ENCODE data around the gene UNC93A.
A peak's percentile ranks its signal among the peaks of the same experiment; 100 is the strongest.
"Not testable (repeated sequence)": the region's sequence is repeated elsewhere in the genome, so short reads cannot be mapped to it uniquely, and the experiment has no call there.

UNC93A gene

DNA sequence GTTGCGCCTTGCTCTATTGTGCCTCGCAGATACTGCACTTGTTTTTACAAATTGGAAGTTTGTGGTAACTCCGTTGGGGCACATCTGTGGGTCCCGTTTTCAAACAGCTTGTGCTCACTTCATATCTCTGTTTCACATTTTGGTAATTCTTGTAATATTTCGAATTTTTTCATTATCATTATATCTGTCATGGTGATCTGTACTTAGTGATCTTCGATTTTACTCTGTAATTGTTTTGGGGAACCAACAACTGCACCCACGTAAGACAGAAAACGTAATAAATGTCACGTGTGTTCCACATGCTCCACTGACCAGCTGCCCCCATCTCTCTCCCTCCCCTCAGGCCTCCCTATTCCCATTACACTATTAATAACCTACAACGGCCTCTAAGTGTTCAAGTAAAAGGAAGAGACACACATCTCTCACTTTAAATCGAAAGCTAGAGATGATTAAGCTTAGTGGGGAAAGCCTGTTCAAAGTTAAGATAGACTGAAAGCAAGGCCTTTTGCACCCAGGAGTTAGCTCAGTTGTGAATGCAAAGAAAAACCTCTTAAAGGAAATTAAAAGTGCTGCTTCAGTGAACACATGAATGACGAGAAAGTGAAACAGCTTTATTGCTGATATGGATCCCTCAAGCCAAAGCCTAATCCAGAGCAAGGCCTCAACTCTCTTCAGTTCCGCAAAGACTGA lies 60.7 kb downstream of the UNC93A start:
- no peaks in the 10 kb centered on the region for H3K27me3 ChIP-seq (ENCODE audit: control insufficient read depth, insufficient read depth, low read length)

GRCh38 chr6:167356874-167357273 lies 65.8 kb downstream of the UNC93A start:
- no peaks in the 10 kb centered on the region for H3K36me3 ChIP-seq (ENCODE audit: insufficient read depth, low read length)
- no peaks in the 10 kb centered on the region for H3K9me3 ChIP-seq (replicated peaks; ENCODE audit: low read length)
- no peak overlapping the region for H3K9ac ChIP-seq (ENCODE audit: low read depth, low read length)
- no peak overlapping the region for H3K4me2 ChIP-seq (ENCODE audit: low read length)
- H3K27me3 ChIP-seq (ENCODE audit: control insufficient read depth, insufficient read depth, low read length): no peaks in the 10 kb centered on the region
- H3K4me3 ChIP-seq (ENCODE audit: low read length): no peak overlapping the region
- H3K4me1 ChIP-seq (ENCODE audit: control insufficient read depth, insufficient read depth, low read length): no peaks in the 10 kb centered on the region

More for the DNA sequence above, 60.7 kb downstream of the UNC93A start:
- H3K9me3 ChIP-seq (replicated peaks; ENCODE audit: low read length): no peaks in the 10 kb centered on the region
- H3K36me3 ChIP-seq (ENCODE audit: insufficient read depth, low read length): no peaks in the 10 kb centered on the region
- no peaks in the 10 kb centered on the region for H3K4me1 ChIP-seq (ENCODE audit: control insufficient read depth, insufficient read depth, low read length)
- H3K4me3 ChIP-seq (ENCODE audit: low read length): no peak overlapping the region
- no peak overlapping the region for H3K9ac ChIP-seq (ENCODE audit: low read depth, low read length)
- H3K4me2 ChIP-seq (ENCODE audit: low read length): peak overlapping the region; percentile 74

DNA sequence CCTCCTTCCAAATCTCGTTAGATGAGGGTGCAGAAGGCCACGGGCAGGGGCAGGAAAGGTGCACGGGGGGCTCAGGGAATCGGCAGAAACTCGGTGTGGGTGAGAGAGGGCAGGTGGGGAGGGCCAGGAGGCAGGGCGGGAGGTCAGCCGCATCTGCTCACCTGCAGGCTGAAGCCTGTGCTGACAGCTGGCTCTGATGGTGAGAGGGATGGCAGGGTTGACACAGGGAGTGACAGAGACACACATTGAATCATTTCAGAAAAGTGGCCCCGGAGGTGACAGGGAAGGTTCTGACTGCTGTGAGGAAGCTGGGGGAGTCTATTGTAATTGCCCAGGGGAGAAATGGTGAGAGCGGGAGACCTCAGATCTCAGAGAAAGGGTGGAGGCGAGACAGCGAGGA lies 67.3 kb downstream of the UNC93A start:
- not testable (repeated sequence) for H3K27me3 ChIP-seq (ENCODE audit: control insufficient read depth, insufficient read depth, low read length); H3K9ac ChIP-seq (ENCODE audit: low read depth, low read length); H3K4me1 ChIP-seq (ENCODE audit: control insufficient read depth, insufficient read depth, low read length); H3K36me3 ChIP-seq (ENCODE audit: insufficient read depth, low read length); H3K4me3 ChIP-seq (ENCODE audit: low read length); H3K9me3 ChIP-seq (replicated peaks; ENCODE audit: low read length); H3K4me2 ChIP-seq (ENCODE audit: low read length)

DNA sequence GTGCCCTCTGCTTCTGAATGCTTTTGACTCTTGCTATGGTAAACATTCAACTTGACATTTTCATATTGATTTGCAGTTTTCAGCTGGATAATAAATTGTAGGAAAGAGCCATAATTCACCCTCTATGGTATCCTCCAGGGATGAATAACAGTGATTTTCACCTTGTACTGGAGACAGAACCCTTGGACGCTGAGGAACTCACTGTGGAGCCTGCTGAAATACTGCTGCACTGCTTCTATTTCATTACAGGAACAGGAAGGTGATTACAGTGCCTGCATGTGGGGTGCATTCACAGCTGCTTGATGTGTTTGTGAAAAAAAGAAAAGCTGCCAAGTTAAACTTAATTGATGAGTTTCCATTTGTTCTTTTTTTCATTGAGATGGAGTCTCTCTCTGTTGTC lies 70.1 kb downstream of the UNC93A start:
- not testable (repeated sequence) for H3K4me1 ChIP-seq (ENCODE audit: control insufficient read depth, insufficient read depth, low read length); H3K27me3 ChIP-seq (ENCODE audit: control insufficient read depth, insufficient read depth, low read length); H3K4me3 ChIP-seq (ENCODE audit: low read length); H3K9me3 ChIP-seq (replicated peaks; ENCODE audit: low read length); H3K9ac ChIP-seq (ENCODE audit: low read depth, low read length); H3K36me3 ChIP-seq (ENCODE audit: insufficient read depth, low read length); H3K4me2 ChIP-seq (ENCODE audit: low read length)

All from skeletal muscle satellite cell (primary cell).